ENCODE measurements around the gene TNNT1.
"Not testable (repeated sequence)": the region's sequence is repeated elsewhere in the genome, so short reads cannot be mapped to it uniquely, and the experiment has no call there.

The TNNT1 gene

DNA sequence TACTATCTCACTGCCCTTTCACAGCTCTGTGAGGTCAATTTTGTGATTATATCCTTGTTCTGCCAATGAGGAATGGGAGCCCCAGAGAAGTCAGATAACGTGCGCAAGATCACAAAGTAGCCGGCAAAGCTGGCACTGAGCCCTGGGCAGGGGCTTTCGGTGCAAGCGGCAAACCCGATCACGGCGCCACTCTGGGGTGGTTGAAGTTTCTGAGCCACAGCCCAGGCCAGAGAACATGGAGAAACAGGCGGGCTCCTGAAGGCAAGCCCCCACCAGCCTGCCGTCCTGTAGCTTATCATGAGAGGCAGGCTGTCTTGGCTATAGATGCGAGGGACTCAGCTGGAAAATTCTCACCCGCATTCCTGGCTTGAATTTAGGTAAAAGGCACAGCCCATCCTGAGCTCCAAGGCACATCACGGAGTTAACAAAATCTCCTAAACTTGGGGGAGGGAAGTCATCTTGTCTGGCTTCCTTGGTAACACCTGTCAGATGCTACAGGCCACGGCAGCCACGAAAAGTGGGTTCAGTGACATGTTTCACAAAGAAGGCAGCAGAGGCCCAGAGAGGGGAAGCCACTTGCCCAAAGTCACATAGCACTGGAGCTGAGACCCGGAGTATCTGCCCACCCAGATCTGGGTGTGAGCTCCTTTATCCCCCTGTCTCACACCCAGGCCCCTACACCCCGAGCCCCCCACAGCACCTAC, 12.5 kb downstream of the TNNT1 start:
- DNase-seq = no peak

- DNase-seq = no peak
Observed at GRCh38 chr19:55134736-55135135, 14.3 kb downstream of the TNNT1 start.

DNA sequence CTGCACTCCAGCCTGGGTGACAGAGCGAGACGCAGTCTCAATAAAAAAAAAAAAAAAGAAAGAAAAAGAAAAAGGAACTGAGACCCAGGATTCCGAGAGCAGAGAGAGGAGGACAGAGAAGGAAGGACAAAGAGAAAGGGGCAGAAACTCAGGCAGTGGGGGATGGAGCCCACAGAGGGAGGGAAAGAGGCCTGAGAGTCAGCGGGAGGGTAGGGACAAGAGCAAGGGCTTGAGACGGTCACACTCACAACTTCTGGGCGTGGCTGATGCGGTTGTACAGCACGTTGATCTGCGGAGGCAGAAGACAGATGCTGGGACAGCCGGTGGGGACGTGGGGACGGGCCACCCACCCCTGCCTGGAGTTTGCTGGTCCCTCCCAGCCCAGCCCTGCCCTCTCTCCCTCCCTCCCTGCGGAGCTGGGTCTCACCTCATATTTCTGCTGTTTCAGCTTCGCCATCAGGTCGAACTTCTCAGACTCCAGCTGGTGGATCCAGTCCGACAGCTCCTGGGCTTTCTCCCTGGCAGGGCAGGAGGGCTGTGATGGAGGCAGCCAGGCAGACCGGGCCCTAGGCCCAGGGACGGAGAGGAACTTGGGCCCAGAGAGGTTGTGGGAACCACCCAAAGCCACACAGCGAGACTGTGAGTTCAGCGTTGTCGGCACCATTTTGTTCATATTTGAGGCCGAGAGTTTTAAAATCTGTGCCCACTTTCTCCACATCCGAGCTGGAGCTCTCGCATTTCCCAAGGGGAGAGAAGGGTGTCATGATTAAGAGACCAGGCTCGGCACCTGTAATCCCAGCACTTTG, 15.2 kb downstream of the TNNT1 start:
- DNase-seq = no peak

- DNase-seq = no peak
Observed at GRCh38 chr19:55132453-55133129, 16.4 kb downstream of the TNNT1 start.

GRCh38 chr19:55131421-55131820, 17.6 kb downstream of the TNNT1 start:
- no peak for DNase-seq

DNA sequence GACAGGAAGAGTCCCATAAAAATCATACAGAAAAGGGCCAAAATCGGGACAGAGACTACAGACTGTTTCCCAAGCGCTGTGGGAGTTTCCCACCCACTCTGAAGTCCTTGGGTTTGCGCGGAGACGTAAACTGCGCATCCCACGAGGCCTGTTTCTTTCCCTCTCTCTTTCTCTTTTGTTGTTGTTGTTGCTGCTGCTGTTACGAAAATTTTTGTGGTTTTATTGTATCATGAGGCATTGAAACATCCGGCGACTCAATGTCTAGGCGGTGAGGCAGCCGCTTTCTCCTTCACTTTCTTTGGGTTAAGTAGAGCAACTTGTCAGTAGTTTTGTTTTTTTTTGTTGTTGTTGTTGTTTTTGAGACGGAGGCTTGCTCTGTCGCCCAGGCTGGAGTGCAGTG, 30.0 kb downstream of the TNNT1 start:
- no peak for DNase-seq

DNA sequence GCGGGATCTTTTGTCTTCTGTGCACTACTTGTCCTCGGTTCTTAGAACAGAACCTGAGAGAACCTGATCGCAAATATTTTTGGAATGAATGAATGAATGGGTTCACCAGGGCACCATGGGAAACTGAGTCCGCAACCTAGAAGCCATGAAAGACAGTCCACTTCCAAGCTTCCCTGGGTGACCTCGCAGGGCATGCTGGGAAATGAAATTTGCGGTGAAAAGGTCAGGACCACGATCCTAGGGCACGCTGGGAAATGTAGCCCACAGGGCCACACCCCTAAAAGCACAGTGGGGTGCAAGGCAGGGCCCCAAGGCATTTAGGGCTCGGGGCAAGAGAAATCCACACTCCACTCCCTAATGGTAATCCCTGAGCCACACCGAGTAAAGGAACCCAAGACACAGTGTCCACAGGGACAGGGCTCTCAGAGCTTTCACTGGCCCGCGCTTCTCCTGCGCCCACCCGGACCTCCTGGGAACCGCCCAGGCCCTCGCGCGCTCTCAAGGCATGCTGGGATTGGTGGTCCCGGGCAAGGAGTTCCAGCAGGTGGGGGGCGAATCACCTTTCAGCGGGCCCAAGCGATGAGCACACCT, 30.5 kb downstream of the TNNT1 start:
- DNase-seq = peak; percentile 28

DNA sequence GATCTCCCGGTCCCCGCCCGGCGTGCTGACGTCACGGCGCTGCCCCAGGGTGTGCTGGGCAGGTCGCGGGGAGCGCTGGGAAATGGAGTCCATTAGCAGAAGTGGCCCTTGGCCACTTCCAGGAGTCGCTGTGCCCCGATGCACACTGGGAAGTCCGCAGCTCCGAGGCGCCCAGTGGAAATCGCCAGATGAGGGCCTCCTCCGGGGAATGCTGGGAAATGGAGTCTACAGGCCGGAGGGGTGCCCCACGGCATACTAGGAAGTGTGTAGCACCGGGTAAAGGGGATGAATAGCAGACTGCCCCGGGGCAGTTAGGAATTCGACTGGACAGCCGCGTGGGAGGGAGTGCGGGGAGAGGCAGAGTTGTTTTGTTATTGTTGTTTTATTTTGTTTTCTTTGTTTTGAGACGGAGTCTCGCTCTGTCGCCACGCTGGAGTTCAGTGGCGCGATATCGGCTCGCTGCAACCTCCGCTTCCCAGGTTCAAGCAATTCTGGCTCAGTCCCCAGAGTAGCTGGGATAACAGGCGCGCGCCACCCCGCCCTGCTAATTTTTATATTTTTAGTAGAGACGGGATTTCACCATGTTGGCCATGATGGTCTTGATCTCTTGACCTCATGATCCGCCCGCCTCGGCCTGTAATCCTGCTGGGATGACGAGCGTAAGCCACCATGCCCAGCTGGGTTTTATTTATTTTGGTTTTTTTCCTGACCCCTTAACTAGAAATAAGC, 31.2 kb downstream of the TNNT1 start:
- DNase-seq = peak; percentile 98

- DNase-seq = peak; percentile 23
Observed at GRCh38 chr19:55116859-55117662, 31.9 kb downstream of the TNNT1 start, which contains the start of gene PPP1R12C. PPP1R12C (minus strand) TSS chr19:55117637; CDS start chr19:55117543, 94 bp downstream.

DNA sequence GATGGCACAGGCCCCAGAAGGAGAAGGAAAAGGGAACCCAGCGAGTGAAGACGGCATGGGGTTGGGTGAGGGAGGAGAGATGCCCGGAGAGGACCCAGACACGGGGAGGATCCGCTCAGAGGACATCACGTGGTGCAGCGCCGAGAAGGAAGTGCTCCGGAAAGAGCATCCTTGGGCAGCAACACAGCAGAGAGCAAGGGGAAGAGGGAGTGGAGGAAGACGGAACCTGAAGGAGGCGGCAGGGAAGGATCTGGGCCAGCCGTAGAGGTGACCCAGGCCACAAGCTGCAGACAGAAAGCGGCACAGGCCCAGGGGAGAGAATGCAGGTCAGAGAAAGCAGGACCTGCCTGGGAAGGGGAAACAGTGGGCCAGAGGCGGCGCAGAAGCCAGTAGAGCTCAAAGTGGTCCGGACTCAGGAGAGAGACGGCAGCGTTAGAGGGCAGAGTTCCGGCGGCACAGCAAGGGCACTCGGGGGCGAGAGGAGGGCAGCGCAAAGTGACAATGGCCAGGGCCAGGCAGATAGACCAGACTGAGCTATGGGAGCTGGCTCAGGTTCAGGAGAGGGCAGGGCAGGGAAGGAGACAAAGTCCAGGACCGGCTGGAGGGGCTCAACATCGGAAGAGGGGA, 32.7 kb downstream of the TNNT1 start:
- DNase-seq = peak; percentile 63

- no peak for DNase-seq
Observed at GRCh38 chr19:55115446-55116065, 33.5 kb downstream of the TNNT1 start.

GRCh38 chr19:55114566-55115145, 34.4 kb downstream of the TNNT1 start:
- no peak for DNase-seq

GRCh38 chr19:55113570-55114039, 35.4 kb downstream of the TNNT1 start:
- DNase-seq = no peak

DNA sequence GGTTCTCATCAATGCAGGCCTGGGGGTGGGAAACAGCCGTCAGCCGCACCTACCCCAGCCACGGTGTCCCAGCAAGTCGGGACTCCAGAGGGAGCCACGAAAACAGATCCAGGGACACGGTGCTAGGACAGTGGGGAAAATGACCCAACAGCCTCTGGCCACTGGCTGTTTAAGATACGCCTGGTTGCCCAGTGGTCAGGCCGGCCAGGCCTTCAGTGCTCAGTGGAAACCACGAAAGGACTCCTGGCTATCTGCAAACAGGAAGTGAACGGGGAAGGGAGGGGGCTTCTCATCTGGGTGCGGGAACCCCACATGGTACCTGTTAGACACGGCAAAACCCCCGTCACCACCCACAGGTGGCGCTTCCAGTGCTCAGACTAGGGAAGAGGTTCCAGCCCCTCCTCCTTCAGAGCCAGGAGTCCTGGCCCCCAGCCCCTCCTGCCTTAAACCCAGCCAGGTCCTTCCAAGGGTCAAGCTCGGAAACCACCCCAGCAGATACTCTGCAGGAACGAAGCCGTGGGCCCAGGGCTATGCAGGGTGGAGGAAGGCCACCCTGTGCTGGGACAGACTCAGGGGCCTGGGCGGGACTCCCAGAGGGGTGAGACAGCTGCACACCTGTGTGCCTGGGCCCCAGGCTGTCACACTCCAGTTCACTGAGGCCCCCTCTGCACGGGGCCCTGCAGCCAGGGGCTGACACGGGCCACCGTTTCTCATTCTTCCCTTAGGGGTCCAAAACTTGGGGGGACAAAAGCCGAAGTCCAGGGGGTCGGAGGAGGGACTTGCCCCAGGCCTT, 36.0 kb downstream of the TNNT1 start:
- DNase-seq = no peak

GRCh38 chr19:55112246-55112776, 36.7 kb downstream of the TNNT1 start:
- DNase-seq = no peak

DNA sequence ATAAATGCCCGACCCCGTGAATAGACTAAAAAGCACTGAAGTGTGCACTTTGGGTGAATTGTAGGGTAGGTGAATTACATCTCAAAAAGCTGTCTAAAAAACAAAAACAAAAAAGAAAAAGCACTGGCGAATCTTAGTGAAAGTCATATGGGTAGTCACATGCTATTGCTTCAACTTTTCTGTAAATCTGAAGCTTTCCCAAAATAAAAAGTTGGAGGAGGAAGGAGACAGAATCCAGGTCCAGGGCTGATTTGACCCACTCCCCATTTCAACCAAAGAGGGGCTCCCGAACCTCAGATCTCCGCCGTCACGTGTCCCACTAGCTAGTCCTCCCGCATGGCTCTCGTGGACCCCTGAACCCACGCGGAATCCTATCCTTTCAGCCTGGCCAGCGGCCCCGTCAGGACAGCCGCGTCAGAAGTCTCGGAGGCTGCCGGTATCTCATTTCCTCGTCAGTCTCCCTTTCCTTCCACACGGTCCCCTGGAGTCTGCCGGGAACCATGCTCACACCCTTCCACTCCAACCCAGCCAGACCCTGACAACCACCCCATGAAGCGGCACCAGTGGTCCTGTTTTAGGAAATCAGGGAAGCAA, 37.7 kb downstream of the TNNT1 start:
- no peak for DNase-seq

DNA sequence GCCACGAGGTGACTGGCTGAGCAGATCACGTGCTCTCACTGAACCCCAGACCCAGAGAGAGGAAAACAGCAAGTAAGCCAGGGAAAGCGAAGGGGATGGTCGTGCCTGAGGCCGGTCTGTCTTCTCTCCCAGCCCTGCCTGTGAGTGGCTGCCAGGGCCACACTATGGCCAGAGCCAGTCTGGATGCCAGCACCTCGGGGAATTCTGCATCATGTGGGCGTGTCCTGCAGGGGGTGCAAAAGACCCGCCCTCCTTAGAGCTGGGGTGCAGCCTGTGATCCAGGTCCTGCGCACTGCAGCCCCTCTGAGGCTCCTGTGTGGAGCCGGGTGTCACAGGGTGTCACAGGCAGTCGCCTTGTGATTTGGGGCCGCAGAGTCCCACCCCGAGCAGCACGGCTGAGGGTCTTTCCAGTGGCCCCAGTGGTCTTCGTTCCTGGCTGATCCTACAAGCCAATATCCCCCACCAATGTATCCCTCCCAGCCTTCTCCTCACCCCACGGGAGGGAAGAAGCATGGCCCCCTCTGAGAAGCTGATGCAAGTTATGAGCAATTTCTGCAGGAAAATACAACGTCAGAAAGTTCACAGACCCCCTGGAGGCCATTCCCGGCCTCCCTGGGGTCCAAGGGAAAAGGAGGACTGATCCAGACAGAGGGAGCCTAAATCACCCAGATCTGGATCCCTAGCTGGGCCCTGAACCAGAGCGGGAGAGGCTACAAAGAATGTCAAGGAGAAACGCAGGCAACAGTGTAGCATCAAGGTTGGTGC, 39.3 kb downstream of the TNNT1 start:
- no peak for DNase-seq

- not testable (repeated sequence) for DNase-seq
Observed at GRCh38 chr19:55107252-55107651, 41.8 kb downstream of the TNNT1 start.
